Heart right ventricle (tissue), 16 donors: ENCODE measurements around the gene AKR1E2. TPM values are rescaled to one million over a fixed set of nuclear protein-coding genes. Genes with fewer than 3 reads are reported as not detected.
A peak's percentile ranks its signal among the peaks of the same experiment; 100 is the strongest.

ENCODE experiments used
- ATAC-seq, 8 donors: fragments of 200-7000 bp; cut with Tn5 transposase; one replicate each; pipeline ENCODE4 v1.9.1; 2020; ENCODE audit warnings: mild to moderate bottlenecking in 8 of 8, moderate library complexity in 8 of 8, moderate number of reproducible peaks in 1 of 8
- DNase-seq, 2 donors: peaks; one replicate each; pipeline ENCODE4 v3.0.0-alpha.2; 2020
- H3K27ac ChIP-seq, 10 donors: fragments of 200-600 bp; sonication (generic) in 2 of 10; one replicate each; pipeline versions ENCODE4 v1.5.0 to v1.8.0; 2020 to 2022; ENCODE audit warnings: mild to moderate bottlenecking in 3 of 10
- H3K27me3 ChIP-seq, 7 donors: fragments of 200-600 bp; one replicate each; pipeline ENCODE4 v1.8.0; 2021 to 2022; ENCODE audit warnings: mild to moderate bottlenecking in 2 of 7
- H3K36me3 ChIP-seq, 9 donors: fragments of 200-600 bp; sonication (generic) in 1 of 9; one replicate each; pipeline versions ENCODE4 v1.5.0 to v1.8.0; 2020 to 2022; ENCODE audit warnings: mild to moderate bottlenecking in 2 of 9
- H3K4me1 ChIP-seq, 9 donors: fragments of 200-600 bp; sonication (generic) in 1 of 9; one replicate each; pipeline versions ENCODE4 v1.5.0 to v1.8.0; 2020 to 2022; ENCODE audit warnings: mild to moderate bottlenecking in 4 of 9
- H3K4me3 ChIP-seq, 10 donors: fragments of 200-600 bp; sonication (generic) in 2 of 10; one replicate each; pipeline versions ENCODE4 v1.5.0 to v1.8.0; 2020 to 2022; ENCODE audit warnings: mild to moderate bottlenecking in 7 of 10, moderate library complexity in 2 of 10
- H3K9me3 ChIP-seq, 11 donors: fragments of 200-600 bp in 10 of 11; sonication (generic) in 2 of 11; one replicate each; pipeline versions ENCODE4 v1.5.0 to v1.8.0; 2013 to 2022; ENCODE audit warnings: mild to moderate bottlenecking in 2 of 11, control low read depth in 1 of 11, moderate library complexity in 1 of 11
- WGBS, 2 donors: extraction: QIAGEN DNeasy Blood & Tissue Kit; methylation state at CpG; one replicate each; pipeline ENCODE4 v1.1.7; 2013; ENCODE audit warnings: inconsistent platforms in 1 of 2; 5-methylcytosine and 5-hydroxymethylcytosine counted together
- intact Hi-C, 10 donors: fragments of 100-400 bp; cut with DNase I; formaldehyde crosslinking; loops; one replicate each; pipeline versions ENCODE4 v1.11.1 to v1.14.2; 2022
- long read RNA-seq, 3 donors: library from polyadenylated mRNA; unstranded; transcript quantifications; one replicate each; pipeline ENCODE4 v2.0.0, GENCODE V29; 2020 to 2021
- polyA plus RNA-seq, 2 donors: library from polyadenylated mRNA; stranded (reverse); fragments of 200-250 nt; gene quantifications; one replicate each; pipeline ENCODE4 v1.2.3, GENCODE V29; 2013
- total RNA-seq, 10 donors: library from RNA; stranded (reverse); fragmentation: NEBNext Ultra II Directional in 3 of 10; extraction: Animal tissue kit (Norgen Biotek cat#: 25700) in 3 of 10; gene quantifications; one replicate each; pipeline versions ENCODE4 v1.2.1 to v1.2.4, GENCODE V29; 2021 to 2023
- TF ChIP-seq, protein P1 (sequence below), 9 donors: fragments of 200-600 bp; sonication (generic) in 2 of 9; IDR thresholded peaks; one replicate each; pipeline versions ENCODE4 v1.5.0 to v1.8.0; 2021 to 2022; ENCODE audit warnings: antibody characterized with exemption in 9 of 9, mild to moderate bottlenecking in 5 of 9, moderate library complexity in 1 of 9
- donor health status: Arrhythmogenic right ventricular cardiomyopathy.
- donor health status: ischemic (EF 13 %, LVEDD 7.1; RV severe dilation, severe dysfunction).
- donor health status: healthy with polysubstance abuse.
- donor health status: DM: no; HTN: yes; CAD: no.
- donor health status: DM: no; HTN: no; CAD: no.
- donor health status: ischemic (EF 25% LVEDD 6.9; RV normal size, moderate dysfunction).
- donor health status: ischemic (EF 25% LVEDD 5.7; RV mildly dilated, moderate dysfunction).
- donor health status: healthy.
- donor health status: DM: yes; HTN: yes; CAD: no.
- donor health status: Ischemic cardiomyopathy.
- donor health status: ischemic (EF 35%, LVEDD 5.7; RV mildly dilated, moderate dysfunction).
- donor health status: nonischemic (EF 11% LVEDD 7.7; RV severe dilation, severe dysfunction).
- donor health status: DM: yes; HTN: yes; CAD: no.
- donor health status: PGD.
- donor health status: ischemic (EF 29% LVEDD 5.4; RV normal size, mild dysfunction).
- donor health status: nonischemic (EF 23%, LVEDD 6.1; RV moderate dilation, normal function).

The AKR1E2 gene
- total RNA-seq (1 to 10 TPM; 2.0 to 6.5 (median 4.8) TPM), polyA plus RNA-seq (1 to 10 TPM; 1.2 to 3.0 TPM)
- long read RNA-seq, donor 1, partial matches to known transcripts = 0 of 1 reads
- long read RNA-seq, donor 1, other reads (novel, unspliced or antisense) = 1 of 1 reads
- long read RNA-seq, donor 2 = 0 reads
- long read RNA-seq, donor 3 = 0 reads

DNA sequence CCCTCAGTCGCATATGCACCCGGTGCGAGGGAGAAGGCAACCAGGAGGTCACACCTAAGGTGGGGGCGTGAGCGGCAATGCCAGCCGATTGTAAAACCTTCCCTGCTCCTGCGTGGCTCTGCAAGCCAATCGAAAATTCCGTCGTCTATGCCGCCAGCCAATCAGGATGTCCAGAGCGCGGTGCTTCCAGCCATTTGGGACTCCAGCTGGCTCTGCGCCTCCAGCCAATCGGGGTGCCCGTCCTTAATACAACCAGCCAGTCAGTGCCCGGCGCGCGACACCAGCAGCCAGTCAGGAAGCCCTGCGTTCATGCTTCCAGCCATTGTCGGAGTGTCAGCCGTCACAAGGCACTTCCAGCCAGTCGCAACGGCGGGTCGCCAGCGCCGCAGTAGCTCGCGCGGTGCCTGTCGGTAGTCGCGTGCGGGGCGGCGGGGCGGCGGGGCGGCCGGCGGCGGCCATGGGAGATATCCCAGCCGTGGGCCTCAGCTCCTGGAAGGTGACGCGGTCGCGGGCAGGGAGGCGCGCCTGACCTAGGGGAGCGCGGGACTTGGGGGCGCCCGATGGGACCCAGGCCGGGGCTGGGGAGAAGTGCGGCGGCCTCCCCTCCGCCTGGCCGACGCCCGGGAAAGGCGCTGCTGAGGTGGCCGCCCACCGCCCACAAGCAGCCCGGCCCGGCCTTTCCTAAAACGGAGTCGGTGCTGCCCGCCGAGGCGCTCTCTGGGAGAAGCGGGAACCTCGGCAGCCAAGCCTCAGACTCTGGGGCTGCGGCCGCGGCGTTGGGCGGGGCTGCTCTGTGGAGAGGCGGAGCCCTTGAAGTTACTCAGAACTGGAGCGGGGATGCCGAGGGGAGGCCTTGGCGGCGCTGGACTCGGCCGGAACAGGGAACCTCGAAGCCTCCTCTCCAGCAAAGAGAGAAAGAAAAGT, at the start of gene AKR1E2:
AKR1E2 (plus strand) TSS at position 340 of the 924 bp plus-strand sequence; CDS start at position 458, 118 bp downstream.
- peak within 1 kb of the TSS; percentile 51 to 77 (median 68) for H3K4me3 ChIP-seq
- peaks cover 0 to 8% (median 0%) of the 10 kb centered on the region in 7 donors for H3K27me3 ChIP-seq
- intact Hi-C loops = loop anchor here in 2 of 10 donors (10.0 kb wide), 2 partner anchors 469 to 799 kb away; no protein-coding TSS in a partner anchor
- TF ChIP-seq, protein P1, sequence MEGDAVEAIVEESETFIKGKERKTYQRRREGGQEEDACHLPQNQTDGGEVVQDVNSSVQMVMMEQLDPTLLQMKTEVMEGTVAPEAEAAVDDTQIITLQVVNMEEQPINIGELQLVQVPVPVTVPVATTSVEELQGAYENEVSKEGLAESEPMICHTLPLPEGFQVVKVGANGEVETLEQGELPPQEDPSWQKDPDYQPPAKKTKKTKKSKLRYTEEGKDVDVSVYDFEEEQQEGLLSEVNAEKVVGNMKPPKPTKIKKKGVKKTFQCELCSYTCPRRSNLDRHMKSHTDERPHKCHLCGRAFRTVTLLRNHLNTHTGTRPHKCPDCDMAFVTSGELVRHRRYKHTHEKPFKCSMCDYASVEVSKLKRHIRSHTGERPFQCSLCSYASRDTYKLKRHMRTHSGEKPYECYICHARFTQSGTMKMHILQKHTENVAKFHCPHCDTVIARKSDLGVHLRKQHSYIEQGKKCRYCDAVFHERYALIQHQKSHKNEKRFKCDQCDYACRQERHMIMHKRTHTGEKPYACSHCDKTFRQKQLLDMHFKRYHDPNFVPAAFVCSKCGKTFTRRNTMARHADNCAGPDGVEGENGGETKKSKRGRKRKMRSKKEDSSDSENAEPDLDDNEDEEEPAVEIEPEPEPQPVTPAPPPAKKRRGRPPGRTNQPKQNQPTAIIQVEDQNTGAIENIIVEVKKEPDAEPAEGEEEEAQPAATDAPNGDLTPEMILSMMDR (IDR thresholded peaks at IDR 0.05) = peak in 1 of 9 donors; percentile 6
- H3K36me3 ChIP-seq = peaks cover 0 to 7% (median 0%) of the 10 kb centered on the region in 9 donors
- peak within 1 kb of the TSS; percentile 69 to 98 (median 94) for H3K27ac ChIP-seq
- H3K9me3 ChIP-seq = peaks cover 0 to 7% (median 0%) of the 10 kb centered on the region in 11 donors
- peak; percentile 90 to 94 for DNase-seq
- peaks cover 0 to 19% (median 8%) of the 10 kb centered on the region in 9 donors for H3K4me1 ChIP-seq
- WGBS, 2 donors = 10 to 11% methylated on average over 86 to 87 of the region's 87 CpGs
- ATAC-seq = peak; percentile 93 to 96 (median 95)

DNA sequence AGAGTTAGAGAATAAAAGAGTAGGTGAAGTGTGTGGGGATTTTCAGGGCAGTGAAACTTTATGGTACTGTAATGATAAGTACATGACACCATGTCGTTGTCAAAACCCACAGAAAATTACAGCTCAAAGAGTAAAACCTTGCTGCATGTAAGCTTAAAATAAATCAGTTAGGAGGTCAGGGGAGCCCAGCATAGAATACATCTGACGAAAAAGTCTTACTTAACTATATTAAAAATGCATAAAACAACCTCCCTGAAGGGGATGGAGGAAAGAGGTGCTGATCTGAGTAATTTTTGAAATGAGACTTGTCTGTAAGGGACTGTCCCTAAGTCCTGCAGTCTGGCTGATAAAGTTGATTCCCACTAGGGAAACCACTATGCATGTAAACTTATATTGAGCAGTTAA, 49.8 kb upstream of the AKR1E2 start:
- 92 to 93% methylated on average over 2 of the region's 2 CpGs for WGBS, 2 donors
- intact Hi-C loops = loop anchor here in 2 of 10 donors (10.0 kb wide), 2 partner anchors 1311 to 1581 kb away; no protein-coding TSS in a partner anchor
- ATAC-seq (no peak), DNase-seq (no peak)
- H3K4me1 ChIP-seq = peaks cover 0 to 25% (median 15%) of the 10 kb centered on the region in 9 donors
- H3K36me3 ChIP-seq = no peaks in the 10 kb centered on the region
- TF ChIP-seq, protein P1 (IDR thresholded peaks at IDR 0.05) = no peak
- no peaks in the 10 kb centered on the region for H3K27me3 ChIP-seq
- H3K27ac ChIP-seq = no peak overlapping the region
- no peaks in the 10 kb centered on the region for H3K9me3 ChIP-seq
- no peak overlapping the region for H3K4me3 ChIP-seq

DNA sequence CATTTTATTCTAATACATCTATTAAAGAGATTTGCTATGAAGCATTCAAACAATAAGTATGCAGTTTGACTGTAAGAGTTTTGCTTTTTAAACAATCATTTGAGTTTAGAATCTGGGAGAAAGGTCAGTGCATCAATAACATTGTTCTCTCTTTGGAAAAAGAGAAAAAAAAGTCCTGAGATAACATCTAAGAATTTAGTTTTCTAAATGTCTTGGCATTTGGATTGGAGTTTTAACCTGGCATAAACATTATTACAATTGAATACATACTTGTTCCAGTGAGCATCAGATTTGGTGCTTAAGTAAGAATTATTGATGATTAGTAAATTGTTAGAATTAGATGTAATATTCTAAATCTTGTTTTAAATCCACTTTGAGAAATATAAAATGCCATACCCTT, 47.2 kb upstream of the AKR1E2 start:
- Histone ChIP-seq H3K9me3 (no peaks in the 10 kb centered on the region), H3K4me1 (peaks cover 0 to 15% (median 8%) of the 10 kb centered on the region in 9 donors), H3K27ac (no peak overlapping the region), H3K36me3 (no peaks in the 10 kb centered on the region), H3K4me3 (no peak overlapping the region), H3K27me3 (no peaks in the 10 kb centered on the region)
- intact Hi-C loops = loop anchor here in 2 of 10 donors (10.0 kb wide), 2 partner anchors 1314 to 1584 kb away; no protein-coding TSS in a partner anchor
- TF ChIP-seq, protein P1 (IDR thresholded peaks at IDR 0.05) = no peak
- no peak for ATAC-seq
- no peak for DNase-seq

DNA sequence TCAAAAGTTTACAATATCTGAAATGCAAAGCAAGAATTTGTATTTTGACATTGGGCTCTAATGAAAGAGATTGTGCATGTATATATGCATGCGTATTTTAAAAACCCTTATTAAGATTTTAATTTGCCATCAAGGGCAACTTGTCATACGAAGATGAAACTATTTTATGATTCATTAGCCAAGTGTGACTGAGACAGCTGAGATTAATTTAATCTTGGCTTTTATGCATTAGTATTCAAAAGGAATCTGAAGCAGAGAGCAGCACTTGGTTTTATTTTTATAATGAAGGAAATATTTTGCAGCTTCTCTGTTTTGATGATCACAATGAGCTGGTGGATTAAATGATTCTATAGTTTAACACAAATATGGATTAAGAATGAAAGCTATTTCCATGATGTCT, 45.9 kb upstream of the AKR1E2 start:
- DNase-seq = no peak
- no peaks in the 10 kb centered on the region for H3K36me3 ChIP-seq
- no peak for ATAC-seq
- H3K4me3 ChIP-seq = no peak overlapping the region
- no peaks in the 10 kb centered on the region for H3K27me3 ChIP-seq
- WGBS, 2 donors = 71 to 77% methylated on average over 2 of the region's 2 CpGs
- no peaks in the 10 kb centered on the region for H3K9me3 ChIP-seq
- H3K27ac ChIP-seq = peak overlapping the region in 2 of 10 donors; percentile 26 to 46
- intact Hi-C loops = no loop called here
- H3K4me1 ChIP-seq = peaks cover 0 to 15% (median 8%) of the 10 kb centered on the region in 9 donors
- TF ChIP-seq, protein P1 (IDR thresholded peaks at IDR 0.05) = no peak
